ENCODE measurements around the gene C19orf44. TPM values are rescaled to one million over a fixed set of nuclear protein-coding genes. Genes with fewer than 3 reads are reported as not detected.
A peak's percentile ranks its signal among the peaks of the same experiment; 100 is the strongest.
"Not testable (repeated sequence)": the region's sequence is repeated elsewhere in the genome, so short reads cannot be mapped to it uniquely, and the experiment has no call there.

C19orf44 gene
- total RNA-seq, 6 donors from 2014 or later, result 4.3 to 26.2 (median 5.7) TPM

DNA sequence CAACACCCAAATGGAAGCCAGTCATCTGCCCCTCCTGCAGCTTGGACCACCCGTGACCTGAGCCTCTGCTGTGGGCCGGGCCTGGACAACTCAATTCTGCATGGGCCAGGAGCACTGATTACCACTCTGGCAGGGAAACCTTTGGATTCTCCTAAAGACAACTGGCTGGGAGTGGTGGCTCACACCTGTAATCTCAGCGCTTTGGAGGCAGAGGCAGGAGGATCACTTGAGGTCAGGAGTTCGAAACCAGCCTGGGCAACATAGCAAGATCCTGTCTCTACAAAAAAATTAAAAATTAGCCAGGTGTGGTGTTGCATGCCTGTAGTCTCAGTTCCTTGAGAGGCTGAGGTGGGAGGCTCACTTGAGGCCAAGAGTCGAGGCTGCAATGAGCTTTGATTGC lies 31.0 kb upstream of the C19orf44 start:
- Histone ChIP-seq H3K4me1 (peaks cover 7 to 51% (median 18%) of the 10 kb centered on the region in 4 donors), H3K27me3 (no peaks in the 10 kb centered on the region), H3K27ac (no peak overlapping the region), H3K36me3 (no peaks in the 10 kb centered on the region), H3K9me3 (no peaks in the 10 kb centered on the region), H3K4me3 (no peak overlapping the region)
- no peak for ATAC-seq (ENCODE audit: low FRiP score in 2 of 2)
- TF ChIP-seq EP300 (IDR thresholded peaks at IDR 0.05) (no peak), POLR2A (IDR thresholded peaks at IDR 0.05) (no peak), POLR2AphosphoS5 (IDR thresholded peaks at IDR 0.05) (no peak)
- TF ChIP-seq, protein P1, sequence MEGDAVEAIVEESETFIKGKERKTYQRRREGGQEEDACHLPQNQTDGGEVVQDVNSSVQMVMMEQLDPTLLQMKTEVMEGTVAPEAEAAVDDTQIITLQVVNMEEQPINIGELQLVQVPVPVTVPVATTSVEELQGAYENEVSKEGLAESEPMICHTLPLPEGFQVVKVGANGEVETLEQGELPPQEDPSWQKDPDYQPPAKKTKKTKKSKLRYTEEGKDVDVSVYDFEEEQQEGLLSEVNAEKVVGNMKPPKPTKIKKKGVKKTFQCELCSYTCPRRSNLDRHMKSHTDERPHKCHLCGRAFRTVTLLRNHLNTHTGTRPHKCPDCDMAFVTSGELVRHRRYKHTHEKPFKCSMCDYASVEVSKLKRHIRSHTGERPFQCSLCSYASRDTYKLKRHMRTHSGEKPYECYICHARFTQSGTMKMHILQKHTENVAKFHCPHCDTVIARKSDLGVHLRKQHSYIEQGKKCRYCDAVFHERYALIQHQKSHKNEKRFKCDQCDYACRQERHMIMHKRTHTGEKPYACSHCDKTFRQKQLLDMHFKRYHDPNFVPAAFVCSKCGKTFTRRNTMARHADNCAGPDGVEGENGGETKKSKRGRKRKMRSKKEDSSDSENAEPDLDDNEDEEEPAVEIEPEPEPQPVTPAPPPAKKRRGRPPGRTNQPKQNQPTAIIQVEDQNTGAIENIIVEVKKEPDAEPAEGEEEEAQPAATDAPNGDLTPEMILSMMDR (IDR thresholded peaks at IDR 0.05), result no peak
- no peak for DNase-seq
- WGBS, 2 donors, result 89 to 99% methylated on average over 5 of the region's 5 CpGs

DNA sequence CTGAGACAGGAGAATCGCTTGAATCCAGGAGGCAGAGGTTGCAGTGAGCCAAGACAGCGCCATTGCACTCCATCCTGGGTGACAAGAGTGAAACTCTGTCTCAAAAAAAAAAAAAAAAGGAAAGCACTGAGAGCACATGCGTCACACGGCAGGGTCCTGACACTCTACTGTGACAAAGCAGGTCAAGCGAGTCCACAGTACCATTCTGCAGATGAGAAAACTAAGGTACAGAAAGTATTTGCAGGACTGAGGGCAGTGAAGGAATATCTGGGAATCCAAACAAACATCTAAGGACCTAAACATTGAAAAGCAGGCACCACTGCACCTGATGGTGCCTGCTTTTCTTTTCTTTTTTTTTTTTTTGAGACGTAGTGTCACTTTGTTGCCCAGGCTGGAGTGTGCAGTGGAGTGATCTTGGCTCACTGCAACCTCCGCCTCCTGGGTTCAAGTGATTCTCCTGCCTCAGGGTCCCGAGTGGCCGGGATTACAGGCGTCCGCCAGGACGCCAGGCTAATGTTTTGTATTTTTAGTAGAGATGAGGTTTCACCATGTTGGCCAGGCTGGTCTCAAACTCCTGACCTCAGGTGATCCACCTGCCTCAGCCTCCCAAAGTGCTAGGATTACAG lies 29.3 kb upstream of the C19orf44 start:
- H3K27me3 ChIP-seq; H3K27ac ChIP-seq; H3K9me3 ChIP-seq; DNase-seq; H3K4me3 ChIP-seq; H3K36me3 ChIP-seq; ATAC-seq (ENCODE audit: low FRiP score in 2 of 2): not testable (repeated sequence)
- WGBS, 2 donors, result 70 to 78% methylated on average over 12 of the region's 12 CpGs
- peaks cover 16 to 58% (median 27%) of the 10 kb centered on the region in 4 donors for H3K4me1 ChIP-seq

GRCh38 chr19:16467581-16467980 lies 28.6 kb upstream of the C19orf44 start:
- Histone ChIP-seq H3K4me3 (no peak overlapping the region), H3K9me3 (no peaks in the 10 kb centered on the region), H3K27me3 (no peaks in the 10 kb centered on the region), H3K4me1 (peaks cover 16 to 56% (median 29%) of the 10 kb centered on the region in 4 donors), H3K27ac (no peak overlapping the region), H3K36me3 (no peaks in the 10 kb centered on the region)
- WGBS, 2 donors, result 77 to 78% methylated on average over 6 of the region's 6 CpGs
- no peak for ATAC-seq (ENCODE audit: low FRiP score in 2 of 2)
- TF ChIP-seq, protein P1 (IDR thresholded peaks at IDR 0.05), result no peak
- TF ChIP-seq POLR2A (IDR thresholded peaks at IDR 0.05) (no peak), POLR2AphosphoS5 (IDR thresholded peaks at IDR 0.05) (no peak), EP300 (IDR thresholded peaks at IDR 0.05) (no peak)
- DNase-seq, result no peak

GRCh38 chr19:16470541-16470910 lies 25.7 kb upstream of the C19orf44 start:
- H3K4me3 ChIP-seq, result peak overlapping the region in 3 of 4 donors; percentile 97 to 99 (median 99)
- H3K27ac ChIP-seq, result peak overlapping the region; percentile 4 to 95 (median 87)
- H3K4me1 ChIP-seq, result peaks cover 16 to 40% (median 22%) of the 10 kb centered on the region in 4 donors
- no peak for TF ChIP-seq EP300 (IDR thresholded peaks at IDR 0.05)
- no peak for TF ChIP-seq POLR2A (IDR thresholded peaks at IDR 0.05)
- TF ChIP-seq, protein P1 (IDR thresholded peaks at IDR 0.05), result no peak
- no peak for TF ChIP-seq POLR2AphosphoS5 (IDR thresholded peaks at IDR 0.05)
- no peaks in the 10 kb centered on the region for H3K36me3 ChIP-seq
- ATAC-seq (ENCODE audit: low FRiP score in 2 of 2), result no peak
- WGBS, 2 donors, result 31 to 38% methylated on average over 7 of the region's 7 CpGs
- H3K27me3 ChIP-seq, result no peaks in the 10 kb centered on the region
- H3K9me3 ChIP-seq, result peaks cover 0 to 5% (median 0%) of the 10 kb centered on the region in 4 donors
- DNase-seq, result no peak

DNA sequence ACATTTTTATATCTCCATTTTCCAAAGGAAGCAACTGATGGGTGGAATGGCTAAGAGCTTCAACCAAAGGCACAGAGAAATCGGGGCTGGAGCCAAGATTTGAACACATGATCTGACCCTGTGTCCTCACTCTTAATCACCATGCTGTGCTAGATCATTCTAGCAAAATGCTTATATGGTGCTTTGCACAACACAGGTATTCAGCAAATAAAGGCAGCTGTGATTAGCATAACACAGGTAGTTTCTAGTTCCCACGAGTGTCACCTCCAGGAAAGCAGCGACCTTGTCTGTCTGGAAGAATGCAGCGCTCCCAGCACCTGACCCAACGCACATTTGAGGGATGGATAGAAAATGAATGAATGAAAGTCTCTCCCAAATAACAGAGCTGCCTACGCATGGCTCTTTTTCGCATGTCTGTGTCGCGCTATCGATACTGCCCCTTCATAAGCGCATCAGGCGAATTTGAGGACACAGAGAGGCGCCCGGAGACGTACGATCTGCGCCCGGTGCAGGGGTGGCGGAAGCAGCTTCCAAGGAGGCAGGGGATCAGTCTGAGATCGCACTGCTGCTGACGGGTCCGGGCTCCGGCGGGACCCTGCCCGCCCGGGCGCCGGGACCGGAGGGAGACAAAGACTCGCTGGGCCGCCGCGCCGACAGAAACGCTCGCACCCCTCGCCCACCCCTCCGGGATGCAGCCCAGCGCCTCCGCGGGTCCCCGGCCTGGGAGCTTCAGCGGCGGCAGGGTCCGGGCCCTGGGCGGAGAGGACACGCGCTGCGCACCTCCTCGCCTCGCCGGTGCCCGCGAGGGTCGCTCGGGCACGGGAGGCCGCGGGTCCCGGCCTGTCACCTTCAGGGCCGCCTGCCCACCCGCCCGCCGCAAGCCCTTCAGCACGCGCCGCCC lies 25.0 kb upstream of the C19orf44 start:
- peak in 1 of 2 donors; percentile 10 for ATAC-seq (ENCODE audit: low FRiP score in 2 of 2)
- H3K9me3 ChIP-seq, result peaks cover 0 to 5% (median 0%) of the 10 kb centered on the region in 4 donors
- H3K4me1 ChIP-seq, result peaks cover 16 to 40% (median 22%) of the 10 kb centered on the region in 4 donors
- H3K27ac ChIP-seq, result peak overlapping the region; percentile 82 to 95 (median 92)
- TF ChIP-seq EP300 (IDR thresholded peaks at IDR 0.05) (no peak), POLR2AphosphoS5 (IDR thresholded peaks at IDR 0.05) (no peak), POLR2A (IDR thresholded peaks at IDR 0.05) (no peak)
- TF ChIP-seq, protein P1 (IDR thresholded peaks at IDR 0.05), result no peak
- DNase-seq, result peak in 1 of 2 donors; percentile 24
- peak overlapping the region; percentile 92 to 99 (median 98) for H3K4me3 ChIP-seq
- H3K27me3 ChIP-seq, result no peaks in the 10 kb centered on the region
- 1 to 3% methylated on average over 10 to 23 of the region's 67 CpGs for WGBS, 2 donors
- H3K36me3 ChIP-seq, result no peaks in the 10 kb centered on the region

- 67 to 68% methylated on average over 2 of the region's 2 CpGs for WGBS, 2 donors
- Histone ChIP-seq H3K4me3 (peak overlapping the region in 3 of 4 donors; percentile 97 to 99 (median 99)), H3K27ac (peak overlapping the region; percentile 82 to 95 (median 92)), H3K4me1 (peaks cover 16 to 40% (median 21%) of the 10 kb centered on the region in 4 donors)
- DNase-seq; H3K27me3 ChIP-seq; H3K9me3 ChIP-seq; ATAC-seq (ENCODE audit: low FRiP score in 2 of 2); H3K36me3 ChIP-seq: not testable (repeated sequence)
Observed at GRCh38 chr19:16472559-16472899, 23.7 kb upstream of the C19orf44 start.
